HG03103 (cell line): ENCODE results near the gene ZNF836.
A peak's percentile ranks its signal among the peaks of the same experiment; 100 is the strongest.
"Not testable (repeated sequence)": the region's sequence is repeated elsewhere in the genome, so short reads cannot be mapped to it uniquely, and the experiment has no call there.

Experiments used
- ATAC-seq: cut with Tn5 transposase; IDR thresholded peaks from one replicate; pipeline ENCODE4 v1.9.1; 2021; ENCODE audit warnings: low read depth; ENCODE audit not compliant: unreplicated experiment

The ZNF836 gene

DNA sequence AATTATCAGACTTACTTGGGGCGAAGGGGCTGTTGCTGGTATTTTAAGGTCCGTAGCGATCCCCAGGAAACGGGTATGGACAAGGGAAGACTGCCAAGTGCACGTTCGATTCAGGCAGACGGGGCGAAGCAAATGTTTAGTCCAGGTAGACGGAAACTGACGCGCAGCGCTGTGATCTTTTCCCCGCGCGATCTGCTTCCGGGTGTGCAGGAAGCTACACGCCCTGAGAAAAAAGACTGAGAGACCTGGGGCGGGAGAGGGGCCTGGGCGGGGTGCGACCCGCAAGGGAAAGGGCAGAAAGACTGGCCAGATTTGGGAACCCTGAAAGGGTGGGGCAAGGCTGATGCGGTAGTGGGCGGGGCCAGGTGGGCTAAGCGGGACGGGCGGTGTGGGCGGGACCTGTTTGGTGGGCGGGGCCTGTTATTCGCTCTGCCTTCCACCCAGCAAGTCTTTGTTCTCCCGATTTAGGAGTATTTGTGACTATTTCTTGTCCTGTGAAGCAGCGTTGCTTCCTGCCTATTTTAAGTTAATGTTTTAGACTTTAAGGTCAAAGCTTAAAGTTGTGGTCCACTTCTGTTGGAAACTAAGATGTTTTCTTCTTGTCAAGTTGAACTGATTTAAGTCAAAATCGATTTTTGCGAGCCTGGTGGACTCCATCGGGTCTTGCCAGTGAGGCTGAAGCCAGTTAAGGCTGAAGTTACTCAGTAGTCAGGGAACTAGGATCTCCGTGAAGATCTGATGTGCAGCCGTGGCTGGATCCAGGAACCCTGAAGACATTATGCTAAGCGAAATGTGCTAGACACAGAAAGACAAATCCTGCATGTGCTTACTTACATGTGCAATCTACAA lies at the start of gene ZNF836:
TSS of gene ZNF836 (minus strand) at position 301 of the 849 bp plus-strand sequence. CDS start 3,549 bp downstream, outside the sequence.
- ATAC-seq: peak; percentile 86

DNA sequence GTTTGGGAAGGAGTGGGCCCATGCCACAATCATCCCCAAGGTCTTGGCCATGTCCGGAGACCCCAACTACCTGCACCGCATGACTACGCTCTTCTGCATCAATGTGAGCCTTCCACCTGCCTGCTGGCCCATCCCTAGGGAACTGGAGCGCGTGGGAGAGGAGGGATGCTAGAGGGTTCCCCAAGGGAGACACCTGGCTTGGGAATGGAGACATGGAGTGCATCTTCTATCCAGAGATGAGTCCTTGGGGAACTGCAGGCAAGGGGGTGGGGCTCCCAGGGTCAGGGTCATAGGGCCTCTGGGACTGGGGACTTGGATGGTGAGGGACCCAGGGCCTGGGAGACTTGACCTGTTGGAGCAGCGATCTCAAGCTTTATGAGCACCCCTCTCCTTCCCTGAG lies 49.6 kb upstream of the ZNF836 start:
- no peak for ATAC-seq

DNA sequence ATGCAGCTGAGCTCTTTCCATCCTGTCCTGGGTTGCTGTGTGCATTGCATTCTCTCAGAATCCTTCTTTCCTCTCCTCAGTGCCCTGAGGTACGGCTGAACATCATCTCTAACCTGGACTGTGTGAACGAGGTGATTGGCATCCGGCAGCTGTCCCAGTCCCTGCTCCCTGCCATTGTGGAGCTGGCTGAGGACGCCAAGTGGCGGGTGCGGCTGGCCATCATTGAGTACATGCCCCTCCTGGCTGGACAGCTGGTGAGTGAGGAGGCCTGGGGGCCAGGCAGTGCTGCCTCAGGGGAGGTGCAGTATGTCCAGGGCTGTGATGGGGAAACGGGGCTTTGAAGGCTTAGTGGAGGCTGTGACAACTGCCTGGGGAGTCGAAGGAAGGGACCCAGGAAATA lies 48.2 kb upstream of the ZNF836 start:
- no peak for ATAC-seq

DNA sequence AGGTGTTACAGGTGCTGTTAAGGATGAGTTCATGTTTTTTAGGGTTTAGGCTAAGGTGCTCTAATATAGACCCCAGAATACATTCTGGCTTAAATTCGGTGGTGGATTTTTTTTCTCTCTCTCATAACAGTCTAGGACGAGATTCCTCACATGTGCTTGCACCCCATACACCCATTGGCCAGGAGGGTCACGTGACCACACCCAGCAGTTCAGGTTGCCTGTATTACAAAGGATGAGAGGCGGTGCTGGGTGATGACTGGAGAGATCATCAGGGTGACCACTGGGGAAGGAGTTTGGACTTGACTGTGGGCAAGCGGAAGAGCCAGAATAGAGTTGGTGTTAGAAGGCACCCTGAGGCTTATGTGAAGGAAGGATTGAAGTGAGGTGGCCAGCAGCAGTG lies 46.2 kb upstream of the ZNF836 start:
- no peak for ATAC-seq

DNA sequence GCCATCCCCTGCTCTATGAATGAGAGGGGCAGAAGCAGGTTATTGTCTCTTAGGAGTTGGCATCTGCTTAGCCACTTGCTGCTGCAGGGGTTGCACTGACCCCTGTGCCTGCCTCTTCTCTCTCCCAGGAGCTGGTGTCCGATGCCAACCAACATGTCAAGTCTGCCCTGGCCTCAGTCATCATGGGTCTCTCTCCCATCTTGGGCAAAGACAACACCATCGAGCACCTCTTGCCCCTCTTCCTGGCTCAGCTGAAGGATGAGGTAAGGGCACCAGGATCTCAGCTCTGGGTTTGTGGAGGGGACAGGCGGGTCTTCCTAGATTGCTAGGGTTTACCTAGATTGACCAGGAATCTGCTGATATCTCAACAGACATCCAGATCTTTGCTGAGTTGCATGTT lies 45.0 kb upstream of the ZNF836 start:
- no peak for ATAC-seq

DNA sequence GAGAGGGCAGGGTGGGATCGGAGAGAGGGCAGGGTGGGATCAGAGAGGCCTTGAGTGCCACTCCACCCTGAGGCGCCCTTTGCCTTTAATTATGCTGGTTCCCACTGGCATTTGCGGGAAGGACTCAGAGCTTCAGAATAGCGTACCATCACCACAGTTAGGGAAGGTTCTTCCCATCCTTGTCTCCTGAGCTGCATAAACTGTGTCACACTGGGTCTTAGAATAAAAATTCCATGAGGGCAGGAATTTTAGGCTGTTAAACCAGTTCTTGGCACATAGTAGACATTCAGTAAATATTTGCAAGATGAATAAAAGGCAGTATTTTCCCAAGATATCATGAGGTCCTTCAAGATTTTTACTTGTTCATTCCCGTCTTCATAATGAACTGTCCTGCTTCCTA lies 42.8 kb upstream of the ZNF836 start:
- no peak for ATAC-seq

DNA sequence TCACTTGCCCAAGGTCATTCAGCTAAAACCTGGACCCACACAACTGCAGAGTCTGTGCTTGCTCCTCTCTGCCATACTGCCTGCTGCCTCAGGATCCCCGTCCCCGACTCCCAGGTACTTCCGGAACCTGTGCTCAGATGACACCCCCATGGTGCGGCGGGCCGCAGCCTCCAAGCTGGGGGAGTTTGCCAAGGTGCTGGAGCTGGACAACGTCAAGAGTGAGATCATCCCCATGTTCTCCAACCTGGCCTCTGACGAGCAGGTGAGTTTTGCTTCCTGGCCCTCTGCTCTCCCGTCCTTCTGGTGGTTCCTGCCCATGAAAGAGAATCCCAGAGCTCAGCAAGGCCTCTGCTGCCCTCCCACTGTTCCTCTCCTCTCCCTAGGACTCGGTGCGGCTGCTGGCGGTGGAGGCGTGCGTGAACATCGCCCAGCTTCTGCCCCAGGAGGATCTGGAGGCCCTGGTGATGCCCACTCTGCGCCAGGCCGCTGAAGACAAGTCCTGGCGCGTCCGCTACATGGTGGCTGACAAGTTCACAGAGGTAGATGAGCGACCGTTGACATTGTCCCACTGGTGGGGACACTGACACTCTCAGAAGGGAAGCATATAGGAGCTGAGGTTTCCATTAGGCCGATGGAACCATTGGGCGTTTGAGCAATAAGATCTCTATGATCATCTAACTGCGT lies 41.3 kb upstream of the ZNF836 start:
- no peak for ATAC-seq

DNA sequence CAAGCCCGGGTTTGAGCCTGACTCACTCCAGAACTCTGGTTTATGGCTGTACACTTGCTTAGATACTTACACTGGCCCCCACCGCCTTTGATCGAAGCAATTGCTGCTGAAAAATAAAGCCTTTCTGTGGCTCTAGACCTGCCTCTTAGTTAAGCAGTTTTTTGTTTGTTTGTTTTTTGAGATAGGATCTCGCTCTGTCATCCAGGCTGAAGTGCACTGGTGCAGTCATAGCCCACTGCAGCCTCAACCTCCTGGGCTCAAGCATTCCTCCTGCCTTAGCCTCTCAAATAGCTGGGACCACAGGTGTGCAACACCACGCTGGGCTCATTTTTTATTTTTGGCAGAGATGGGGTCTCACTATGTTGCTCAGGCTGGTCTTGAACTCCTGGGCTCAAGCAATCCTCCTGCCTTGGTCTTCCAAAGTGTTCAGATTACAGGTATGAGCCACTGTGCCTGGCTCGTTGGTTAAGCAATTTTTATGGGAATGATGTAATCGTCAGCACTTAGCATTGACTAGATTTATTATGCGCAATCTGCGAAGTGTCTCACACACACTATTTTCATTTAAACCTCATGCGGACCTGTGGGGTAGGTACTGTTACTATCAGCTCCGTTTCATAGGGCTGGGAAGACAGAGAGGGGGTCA lies 40.6 kb upstream of the ZNF836 start:
- ATAC-seq: no peak

DNA sequence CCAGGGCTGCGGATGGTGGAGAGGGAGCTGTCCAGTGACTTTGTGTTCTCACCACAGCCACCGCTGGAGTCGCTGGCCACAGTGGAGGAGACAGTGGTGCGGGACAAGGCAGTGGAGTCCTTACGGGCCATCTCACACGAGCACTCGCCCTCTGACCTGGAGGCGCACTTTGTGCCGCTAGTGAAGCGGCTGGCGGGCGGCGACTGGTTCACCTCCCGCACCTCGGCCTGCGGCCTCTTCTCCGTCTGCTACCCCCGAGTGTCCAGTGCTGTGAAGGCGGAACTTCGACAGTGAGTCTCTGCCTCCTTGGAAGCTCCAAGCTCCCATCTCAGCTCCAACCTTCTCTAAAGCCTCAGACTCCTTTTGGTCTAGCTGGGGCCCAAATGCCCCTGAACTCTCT lies 39.8 kb upstream of the ZNF836 start:
- ATAC-seq: no peak

DNA sequence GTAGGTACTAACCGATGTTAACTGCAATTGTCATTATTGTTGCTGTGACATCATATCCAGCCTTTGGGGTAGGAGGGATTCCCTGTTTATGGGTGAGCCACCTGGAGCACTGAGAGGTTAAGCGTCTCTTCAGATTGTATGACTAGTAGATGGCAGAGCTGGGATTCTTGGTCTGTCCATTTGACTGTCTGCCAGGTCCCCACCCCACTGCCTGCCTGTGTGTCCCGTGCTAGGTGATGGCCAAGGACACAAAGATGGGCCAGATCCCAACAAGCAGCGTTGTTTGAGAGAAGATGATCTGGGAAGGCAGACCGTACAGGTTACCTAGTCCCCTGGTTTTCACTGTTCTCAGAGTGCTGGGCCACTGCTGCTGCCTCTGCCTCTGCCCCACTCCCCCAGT lies 35.1 kb upstream of the ZNF836 start:
- no peak for ATAC-seq

DNA sequence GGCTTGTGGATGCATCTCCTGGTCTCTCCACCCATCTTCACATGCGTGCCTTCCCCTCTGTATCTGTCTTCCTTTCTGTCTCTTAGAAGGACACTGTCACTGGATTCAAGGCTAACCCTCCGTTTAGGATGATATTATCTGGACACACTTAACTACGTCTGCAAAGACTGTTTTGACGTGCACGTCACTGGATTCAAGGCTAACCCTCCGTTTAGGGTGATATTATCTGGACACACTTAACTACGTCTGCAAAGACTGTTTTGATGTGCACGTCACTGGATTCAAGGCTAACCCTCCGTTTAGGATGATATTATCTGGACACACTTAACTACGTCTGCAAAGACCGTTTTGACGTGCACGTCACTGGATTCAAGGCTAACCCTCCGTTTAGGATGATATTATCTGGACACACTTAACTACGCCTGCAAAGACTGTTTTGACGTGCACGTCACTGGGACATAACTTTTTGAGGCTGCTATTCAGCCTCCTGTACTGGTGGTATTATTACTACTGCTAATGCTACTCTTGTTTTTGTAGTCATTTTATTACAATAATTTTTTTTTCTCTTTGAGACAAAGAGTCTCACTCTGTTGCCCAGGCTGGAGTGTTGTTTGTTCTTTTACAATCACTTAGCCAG lies 29.5 kb upstream of the ZNF836 start:
- not testable (repeated sequence) for ATAC-seq

DNA sequence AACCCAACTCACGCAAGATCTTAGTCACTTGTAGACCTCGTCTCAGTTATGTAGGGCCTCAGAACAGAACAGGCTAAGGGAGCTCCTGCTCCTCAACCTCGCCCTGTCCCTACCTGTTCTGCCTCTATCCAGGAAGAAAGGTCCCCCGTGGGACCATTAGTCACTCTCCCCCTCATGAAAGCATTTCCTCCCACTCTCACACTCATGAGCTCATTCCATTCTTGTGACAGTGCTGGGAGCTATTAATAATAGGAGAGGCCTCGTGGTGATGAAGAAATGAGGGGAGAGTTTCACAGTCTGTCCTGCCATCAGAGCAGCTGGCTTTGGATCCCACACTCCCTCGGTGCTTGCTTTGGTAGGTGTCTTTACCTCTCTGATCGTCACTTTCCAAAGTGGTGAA lies 28.6 kb upstream of the ZNF836 start:
- ATAC-seq: no peak

DNA sequence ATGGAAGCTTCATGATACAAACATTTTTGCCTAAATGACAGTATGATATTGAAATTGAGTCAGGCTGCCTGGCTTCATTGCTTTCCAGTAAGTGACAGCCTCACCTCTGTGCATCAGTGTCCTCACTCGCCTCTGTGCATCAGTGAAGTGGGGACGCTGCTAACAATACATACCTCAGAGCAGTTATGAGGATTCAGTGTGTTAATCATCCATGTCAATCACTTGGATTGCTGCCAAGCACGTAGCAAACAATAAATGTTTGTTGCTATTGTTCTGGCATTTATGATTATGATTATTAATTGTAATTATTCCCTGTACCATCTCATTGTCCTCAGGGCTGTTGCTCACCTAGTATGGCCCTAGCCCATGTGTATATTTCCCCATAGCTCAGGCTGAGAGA lies 27.3 kb upstream of the ZNF836 start:
- ATAC-seq: no peak

DNA sequence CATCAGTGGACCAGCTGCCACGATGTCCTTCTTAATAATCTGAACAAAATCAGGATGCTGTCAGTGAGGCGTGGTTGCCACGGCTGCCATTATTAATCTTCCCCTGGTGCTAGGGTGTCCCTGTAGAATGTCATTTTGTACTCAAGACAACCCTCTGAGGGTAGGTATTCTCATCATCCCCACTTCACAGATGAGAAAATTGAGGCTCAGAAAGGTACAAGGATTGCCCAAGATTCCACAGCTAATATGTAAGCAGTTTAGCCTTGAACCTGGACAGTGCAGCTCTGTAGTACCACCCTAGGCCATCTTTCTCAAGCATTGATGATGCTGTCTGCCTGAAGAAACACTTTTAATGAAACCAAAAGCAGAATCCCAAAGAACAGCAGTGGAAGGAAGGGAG lies 26.5 kb upstream of the ZNF836 start:
- ATAC-seq: no peak

DNA sequence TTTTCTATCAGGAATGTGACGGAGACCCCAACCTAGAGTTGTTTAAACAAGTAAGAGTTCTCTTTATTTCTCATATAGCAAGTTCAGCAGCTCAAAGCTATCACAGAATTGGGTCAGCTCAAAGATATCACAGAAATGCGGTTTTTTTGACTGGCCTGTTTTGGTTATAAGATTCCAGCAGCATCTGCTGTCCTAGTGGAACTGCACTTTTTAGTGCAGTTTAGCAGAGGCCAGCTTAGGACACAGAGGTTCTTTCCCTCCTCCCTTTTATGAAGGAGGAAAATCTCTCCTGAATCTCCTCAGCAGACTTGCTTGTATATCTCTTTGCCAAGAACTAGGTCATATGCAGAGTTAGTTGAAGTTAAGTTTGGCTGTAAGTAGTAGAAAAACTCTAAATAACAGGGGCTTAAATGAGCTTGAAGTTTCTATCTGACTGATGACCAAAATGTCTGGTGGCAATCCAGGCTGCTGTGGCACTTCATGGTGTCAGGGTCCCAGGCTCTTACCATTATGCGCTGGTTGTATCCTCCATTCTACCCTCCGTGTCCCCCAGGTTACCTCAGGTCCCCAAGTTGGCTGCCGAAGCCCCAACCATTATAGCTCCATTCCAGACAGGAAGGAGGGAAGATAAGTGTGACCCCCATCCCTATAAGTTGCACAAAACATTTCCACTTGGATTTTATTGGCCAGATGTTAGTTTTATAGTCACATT lies 25.0 kb upstream of the ZNF836 start:
- no peak for ATAC-seq

DNA sequence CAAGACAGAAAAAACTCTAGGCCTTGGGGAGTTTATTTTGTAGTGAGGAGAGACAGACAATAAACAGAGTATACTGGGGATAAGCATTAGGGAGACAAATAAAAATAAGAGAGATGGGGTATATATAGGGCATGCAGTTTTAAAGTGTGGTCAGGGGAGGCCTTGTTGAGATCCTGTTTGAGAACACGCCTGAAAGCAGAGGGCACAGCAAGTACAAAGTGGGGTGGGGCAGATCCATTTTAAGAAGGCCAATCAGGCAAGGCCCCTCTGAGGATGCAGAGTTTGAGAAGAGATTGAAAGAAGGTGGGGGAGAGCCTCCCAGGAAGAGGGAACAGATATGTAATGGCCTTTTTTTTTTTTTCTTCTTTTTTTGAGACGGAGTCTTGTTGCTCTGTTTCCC lies 20.5 kb upstream of the ZNF836 start:
- ATAC-seq: no peak

DNA sequence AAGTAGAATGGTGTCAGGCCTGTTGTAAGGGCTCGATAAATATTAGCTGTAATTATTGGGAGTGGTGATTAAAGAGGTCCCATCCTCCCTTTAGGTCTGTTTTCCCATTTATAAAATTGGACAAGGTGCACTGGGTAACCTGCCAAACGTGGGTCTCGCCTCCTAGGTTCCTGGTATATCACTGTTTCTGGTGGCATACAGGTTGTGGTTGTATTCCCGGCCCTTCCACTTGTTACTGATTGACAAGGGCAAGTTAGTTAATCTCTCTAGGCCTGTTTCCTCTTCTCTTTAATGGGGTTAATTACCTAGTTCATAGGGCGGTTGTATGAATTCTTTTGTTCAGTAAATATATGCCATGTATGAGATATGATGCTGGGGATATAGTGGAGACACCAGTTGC lies 20.0 kb upstream of the ZNF836 start:
- ATAC-seq: no peak

DNA sequence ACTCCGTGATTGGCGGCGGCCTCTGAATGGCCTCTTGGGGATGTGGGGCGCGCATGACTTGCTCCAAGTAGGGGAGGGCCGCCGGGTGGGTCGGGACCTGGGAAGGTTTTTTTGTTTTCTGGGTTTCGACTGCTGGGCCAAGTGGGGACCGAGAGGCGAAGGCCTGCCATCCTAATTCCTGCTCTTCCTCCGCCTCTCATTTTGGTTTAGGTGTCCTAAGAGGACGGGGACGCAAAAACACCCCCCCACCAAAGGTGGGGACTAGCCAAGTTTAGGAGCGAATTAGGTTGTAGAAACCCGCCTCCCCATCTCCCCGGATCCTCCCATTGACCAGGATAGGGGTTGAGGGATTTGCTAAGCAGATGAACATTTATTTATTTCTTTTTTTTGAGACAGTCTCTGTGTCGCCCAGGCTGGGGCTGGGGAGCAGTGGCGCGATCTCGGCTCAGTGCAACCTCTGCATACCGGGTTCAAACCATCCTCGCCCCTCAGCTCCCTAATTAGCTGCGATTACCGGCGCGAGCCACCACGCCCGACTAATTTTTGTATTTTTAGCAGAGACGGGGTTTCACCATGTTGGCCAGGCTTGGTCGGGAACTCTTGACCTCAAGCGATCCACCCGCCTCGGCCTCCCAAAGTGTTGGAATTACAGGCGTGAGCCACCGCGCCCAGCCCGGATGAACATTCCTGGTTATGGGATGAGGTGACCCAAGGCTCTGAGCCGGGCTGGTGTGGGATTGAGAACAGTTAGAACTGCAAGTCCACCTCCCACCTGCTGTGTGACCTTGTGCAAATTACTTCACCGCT lies 19.3 kb upstream of the ZNF836 start:
- no peak for ATAC-seq

DNA sequence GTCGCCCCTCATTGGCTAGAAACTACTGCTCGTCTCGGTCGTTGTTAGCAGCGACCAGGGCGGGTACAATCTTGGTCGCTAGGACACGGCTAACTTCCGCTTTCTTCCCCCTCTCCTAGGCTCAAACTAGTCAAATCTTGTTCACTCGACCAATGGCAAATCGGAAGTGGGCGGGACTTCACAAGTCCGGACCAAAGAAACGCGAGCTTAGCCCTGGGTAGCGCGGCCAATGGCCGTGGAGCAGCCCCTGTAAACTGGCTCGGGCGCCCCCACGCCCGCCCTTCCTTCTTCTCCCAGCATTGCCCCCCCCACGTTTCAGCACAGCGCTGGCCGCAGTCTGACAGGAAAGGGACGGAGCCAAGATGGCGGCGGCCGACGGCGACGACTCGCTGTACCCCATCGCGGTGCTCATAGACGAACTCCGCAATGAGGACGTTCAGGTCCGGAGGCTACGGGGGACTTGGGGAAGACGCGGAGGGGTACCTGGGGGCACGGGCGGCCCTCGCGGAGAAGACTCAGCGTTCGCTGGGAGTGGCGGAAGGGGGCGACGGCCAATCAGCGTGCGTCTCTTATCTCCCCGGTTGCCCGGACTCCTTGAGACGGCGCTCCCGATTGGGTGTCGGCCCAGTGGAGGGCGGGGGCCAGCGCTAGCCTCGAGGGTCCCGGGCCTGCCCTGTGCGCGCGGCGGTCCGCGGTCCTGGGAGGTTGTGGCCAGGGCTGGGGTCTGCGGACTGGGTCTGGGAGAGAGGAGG lies 18.5 kb upstream of the ZNF836 start, which contains the start of gene PPP2R1A:
TSS of gene PPP2R1A (plus strand) at position 318 of the 752 bp plus-strand sequence. CDS start at position 363, 45 bp downstream.
- peak; percentile 89 for ATAC-seq
